H9 (cell line): ENCODE data around the gene DHRS2. TPM values are rescaled to one million over a fixed set of nuclear protein-coding genes. Genes with fewer than 3 reads are reported as not detected.

ENCODE experiments used
- DNase-seq: peaks from one replicate; pipeline ENCODE4 v3.0.0-alpha.2; 2017
- H2AFZ ChIP-seq: one replicate; pipeline ENCODE4 v1.6.1; 2013; ENCODE audit warnings: mild to moderate bottlenecking, low read length, control low read depth, moderate library complexity
- H2AK5ac ChIP-seq: 2 replicates; pipeline ENCODE4 v1.6.1; 2013; ENCODE audit warnings: low read length, control low read depth, mixed read lengths; ENCODE audit not compliant: insufficient read length
- H2BK120ac ChIP-seq: one replicate; pipeline ENCODE4 v1.6.1; 2013; ENCODE audit warnings: low read depth, mild to moderate bottlenecking, low read length, control low read depth, inconsistent platforms; ENCODE audit not compliant: poor library complexity, severe bottlenecking
- H2BK12ac ChIP-seq: 2 replicates; pipeline ENCODE4 v1.6.1; 2013; ENCODE audit warnings: low read length, control low read depth, mixed read lengths, low read depth; ENCODE audit not compliant: insufficient read length
- H2BK15ac ChIP-seq: 2 replicates; pipeline ENCODE4 v1.6.1; 2013; ENCODE audit warnings: low read depth, low read length, control low read depth
- H2BK20ac ChIP-seq: one replicate; pipeline ENCODE4 v1.6.1; 2013; ENCODE audit warnings: low read depth, mild to moderate bottlenecking, low read length, control low read depth, inconsistent platforms; ENCODE audit not compliant: poor library complexity, severe bottlenecking
- H2BK5ac ChIP-seq: 2 replicates; pipeline ENCODE4 v1.6.1; 2013; ENCODE audit warnings: low read length, control low read depth, mixed read lengths; ENCODE audit not compliant: insufficient read length
- H3K14ac ChIP-seq: 2 replicates; pipeline ENCODE4 v1.6.1; 2013; ENCODE audit warnings: low read length, control low read depth; ENCODE audit not compliant: insufficient read depth
- H3K18ac ChIP-seq: 2 replicates; pipeline ENCODE4 v1.6.1; 2013; ENCODE audit warnings: low read depth, mild to moderate bottlenecking, mixed read lengths, low read length, control low read depth; ENCODE audit not compliant: insufficient read length
- H3K23ac ChIP-seq: 2 replicates; pipeline ENCODE4 v1.6.1; 2013; ENCODE audit warnings: low read length, control low read depth, mixed read lengths, low read depth; ENCODE audit not compliant: insufficient read length
- H3K23me2 ChIP-seq: 2 replicates; pipeline ENCODE4 v1.6.1; 2013; ENCODE audit warnings: low read depth, mild to moderate bottlenecking, mixed read lengths, low read length, control low read depth; ENCODE audit not compliant: insufficient read length, poor library complexity, severe bottlenecking
- H3K27ac ChIP-seq: 2 replicates; pipeline ENCODE4 v1.5.1; 2013; ENCODE audit warnings: low read length, control low read depth, mixed read lengths, low read depth; ENCODE audit not compliant: insufficient read length
- H3K27me3 ChIP-seq: 2 replicates; pipeline ENCODE4 v1.6.1; 2013; ENCODE audit warnings: low read length, control low read depth, inconsistent platforms; ENCODE audit not compliant: insufficient read depth
- H3K4ac ChIP-seq: 2 replicates; pipeline ENCODE4 v1.6.1; 2013; ENCODE audit warnings: low read depth, mild to moderate bottlenecking, control low read depth, inconsistent platforms, low read length, moderate library complexity
- H3K4me1 ChIP-seq: 2 replicates; pipeline ENCODE4 v1.6.1; 2013; ENCODE audit warnings: low read length, control low read depth, inconsistent platforms; ENCODE audit not compliant: insufficient read depth
- H3K4me2 ChIP-seq: 2 replicates; pipeline ENCODE4 v1.6.1; 2013; ENCODE audit warnings: low read length, control low read depth, mixed read lengths; ENCODE audit not compliant: insufficient read length, insufficient read depth
- H3K56ac ChIP-seq: 2 replicates; pipeline ENCODE4 v1.6.1; 2013; ENCODE audit warnings: low read depth, mild to moderate bottlenecking, mixed read lengths, low read length, control low read depth; ENCODE audit not compliant: insufficient read length
- H3K79me1 ChIP-seq: 2 replicates; pipeline ENCODE4 v1.6.1; 2013; ENCODE audit warnings: low read depth, mild to moderate bottlenecking, moderate library complexity, low read length, control low read depth, inconsistent platforms; ENCODE audit not compliant: insufficient read depth, poor library complexity, severe bottlenecking
- H3K79me2 ChIP-seq: 2 replicates; pipeline ENCODE4 v1.6.1; 2013; ENCODE audit warnings: low read length, control low read depth, inconsistent platforms; ENCODE audit not compliant: insufficient read depth
- H3K9ac ChIP-seq: 2 replicates; pipeline ENCODE4 v1.6.1; 2013; ENCODE audit warnings: low read length, control low read depth, mixed read lengths; ENCODE audit not compliant: insufficient read length; ENCODE audit errors: extremely low read depth
- H3K9me3 ChIP-seq: one replicate; pipeline ENCODE4 v1.6.1; 2013; ENCODE audit warnings: low read depth, low read length, inconsistent platforms; ENCODE audit not compliant: control insufficient read depth
- H3T11ph ChIP-seq: one replicate; pipeline ENCODE4 v1.6.1; 2013; ENCODE audit warnings: mild to moderate bottlenecking, low read length, control low read depth, inconsistent platforms
- H4K20me1 ChIP-seq: one replicate; pipeline ENCODE4 v1.6.1; 2013; ENCODE audit not compliant: control insufficient read depth, insufficient read length, insufficient read depth
- H4K5ac ChIP-seq: 2 replicates; pipeline ENCODE4 v1.6.1; 2013; ENCODE audit warnings: low read depth, mild to moderate bottlenecking, mixed read lengths, low read length, control low read depth; ENCODE audit not compliant: insufficient read length
- H4K8ac ChIP-seq: replicated peaks from 2 replicates; pipeline ENCODE4 v1.6.1; 2013; ENCODE audit warnings: low read length, control low read depth, mixed read lengths, low read depth; ENCODE audit not compliant: insufficient read length
- H4K91ac ChIP-seq: 2 replicates; pipeline ENCODE4 v1.6.1; 2013; ENCODE audit warnings: low read depth, mild to moderate bottlenecking, moderate library complexity, mixed read lengths, low read length, control low read depth; ENCODE audit not compliant: insufficient read length
- H3K27ac Mint-ChIP-seq, 3 experiments: 2 replicates in 2 of 3; 3 replicates in 1 of 3; pipeline ENCODE4 v1.8.0; 2020 to 2021; ENCODE audit warnings: mixed read lengths in 3 of 3, mild to moderate bottlenecking in 1 of 3, moderate library complexity in 1 of 3
- H3K27me3 Mint-ChIP-seq: 2 replicates; pipeline ENCODE4 v1.8.0; 2021; ENCODE audit warnings: low read depth, mild to moderate bottlenecking, moderate library complexity, mixed read lengths
- H3K36me3 Mint-ChIP-seq, 3 experiments: 2 replicates in 2 of 3; 3 replicates in 1 of 3; pipeline ENCODE4 v1.8.0; 2020 to 2021; ENCODE audit warnings: low read depth in 3 of 3, mixed read lengths in 3 of 3; ENCODE audit not compliant: insufficient read depth in 1 of 3
- H3K4me1 Mint-ChIP-seq, 2 experiments: 2 replicates each; pipeline ENCODE4 v1.8.0; 2020; ENCODE audit warnings: mixed read lengths in 2 of 2
- H3K4me3 Mint-ChIP-seq, 2 experiments: 2 replicates in 1 of 2; 3 replicates in 1 of 2; pipeline ENCODE4 v1.8.0; 2020 to 2021; ENCODE audit warnings: mild to moderate bottlenecking in 2 of 2, mixed read lengths in 2 of 2, moderate library complexity in 1 of 2
- H3K9me3 Mint-ChIP-seq, 2 experiments: 2 replicates in 1 of 2; 3 replicates in 1 of 2; pipeline ENCODE4 v1.8.0; 2020; ENCODE audit warnings: mild to moderate bottlenecking in 2 of 2, mixed read lengths in 2 of 2, moderate library complexity in 1 of 2
- WGBS: extraction: QIAGEN DNeasy Blood & Tissue Kit; methylation state at CpG from one replicate; pipeline ENCODE4 v1.1.7; 2013; ENCODE audit warnings: missing lambda C conversion rate, low lambda C conversion rate, mixed read lengths; ENCODE audit not compliant: insufficient read length; ENCODE audit errors: extremely low coverage; 5-methylcytosine and 5-hydroxymethylcytosine counted together
- total RNA-seq: library from RNA; stranded (reverse); gene quantifications from 2 replicates; pipeline ENCODE4 v1.2.1, GENCODE V29; 2021
- TF ChIP-seq, protein P1 (sequence below): fragments of 200-600 bp; sonication (generic); conservative IDR thresholded peaks from 3 replicates; pipeline ENCODE4 v1.8.0; 2021; ENCODE audit warnings: antibody characterized with exemption, mild to moderate bottlenecking

DHRS2 gene
- total RNA-seq, 1 experiment from 2014 or later, result 0.66 TPM

DNA sequence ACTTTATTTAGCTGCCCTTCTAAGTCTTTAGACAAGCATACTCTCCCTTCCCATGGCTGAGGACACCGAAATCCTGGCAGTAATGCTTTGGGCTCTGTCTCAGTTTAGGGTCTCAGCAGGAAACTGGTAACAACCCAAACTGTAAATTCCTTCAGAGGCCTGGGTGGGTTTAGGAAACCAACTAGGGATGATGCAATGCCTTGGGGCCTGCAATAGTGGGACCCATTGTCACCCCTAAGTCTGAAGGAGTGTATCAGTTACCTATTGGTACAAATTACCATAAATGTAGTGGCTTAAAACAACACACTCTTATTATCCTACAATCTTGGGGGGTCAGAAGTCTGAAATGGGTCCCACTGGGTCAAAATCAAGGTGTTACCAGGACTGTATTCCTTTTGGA lies 36.0 kb downstream of the DHRS2 start:
- no peak overlapping the region for H3K9ac ChIP-seq
- no peak overlapping the region for H2BK5ac ChIP-seq
- H3K9me3 ChIP-seq, result no peaks in the 10 kb centered on the region
- H3K4ac ChIP-seq, result no peak overlapping the region
- H2BK120ac ChIP-seq, result no peak overlapping the region
- no peaks in the 10 kb centered on the region for H3K4me1 ChIP-seq
- H3K23me2 ChIP-seq, result no peaks in the 10 kb centered on the region
- no peak overlapping the region for H3K23ac ChIP-seq
- peaks cover 3% of the 10 kb centered on the region in 2 experiments; a peak in 1 of 4 replicates for H3K4me1 Mint-ChIP-seq
- no peak overlapping the region for H3K27ac Mint-ChIP-seq
- no CpG with 5 or more reads among the region's 1 CpG for WGBS
- no peak overlapping the region for H3K18ac ChIP-seq
- peaks cover 2% of the 10 kb centered on the region; the same call in 1 of the 2 replicates for H3K27me3 Mint-ChIP-seq
- no peak overlapping the region for H3T11ph ChIP-seq
- no peak overlapping the region for H3K56ac ChIP-seq
- no peak overlapping the region for H2BK12ac ChIP-seq
- H4K5ac ChIP-seq, result no peak overlapping the region
- H3K79me1 ChIP-seq, result no peaks in the 10 kb centered on the region
- no peak overlapping the region for H3K14ac ChIP-seq
- H2AK5ac ChIP-seq, result no peak overlapping the region
- H2AFZ ChIP-seq, result no peak overlapping the region
- no peak overlapping the region for H4K8ac ChIP-seq
- no peak overlapping the region for H2BK15ac ChIP-seq
- no peak overlapping the region for H4K91ac ChIP-seq
- no peaks in the 10 kb centered on the region for H3K27me3 ChIP-seq
- H3K9me3 Mint-ChIP-seq, result peaks cover 0 to 33% of the 10 kb centered on the region in 2 experiments; a peak in 2 of 5 replicates
- H3K4me3 Mint-ChIP-seq, result no peak overlapping the region
- peaks cover 0 to 7% (median 0%) of the 10 kb centered on the region in 3 experiments; a peak in 1 of 7 replicates for H3K36me3 Mint-ChIP-seq
- no peak overlapping the region for H3K4me2 ChIP-seq
- TF ChIP-seq, protein P1, sequence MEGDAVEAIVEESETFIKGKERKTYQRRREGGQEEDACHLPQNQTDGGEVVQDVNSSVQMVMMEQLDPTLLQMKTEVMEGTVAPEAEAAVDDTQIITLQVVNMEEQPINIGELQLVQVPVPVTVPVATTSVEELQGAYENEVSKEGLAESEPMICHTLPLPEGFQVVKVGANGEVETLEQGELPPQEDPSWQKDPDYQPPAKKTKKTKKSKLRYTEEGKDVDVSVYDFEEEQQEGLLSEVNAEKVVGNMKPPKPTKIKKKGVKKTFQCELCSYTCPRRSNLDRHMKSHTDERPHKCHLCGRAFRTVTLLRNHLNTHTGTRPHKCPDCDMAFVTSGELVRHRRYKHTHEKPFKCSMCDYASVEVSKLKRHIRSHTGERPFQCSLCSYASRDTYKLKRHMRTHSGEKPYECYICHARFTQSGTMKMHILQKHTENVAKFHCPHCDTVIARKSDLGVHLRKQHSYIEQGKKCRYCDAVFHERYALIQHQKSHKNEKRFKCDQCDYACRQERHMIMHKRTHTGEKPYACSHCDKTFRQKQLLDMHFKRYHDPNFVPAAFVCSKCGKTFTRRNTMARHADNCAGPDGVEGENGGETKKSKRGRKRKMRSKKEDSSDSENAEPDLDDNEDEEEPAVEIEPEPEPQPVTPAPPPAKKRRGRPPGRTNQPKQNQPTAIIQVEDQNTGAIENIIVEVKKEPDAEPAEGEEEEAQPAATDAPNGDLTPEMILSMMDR, result no peak
- H3K27ac ChIP-seq, result no peak overlapping the region
- no peak for DNase-seq
- H4K20me1 ChIP-seq, result no peaks in the 10 kb centered on the region
- no peak overlapping the region for H2BK20ac ChIP-seq
- no peaks in the 10 kb centered on the region for H3K79me2 ChIP-seq
